Measurements from ENCODE around the gene DOCK3.

- TF ChIP-seq CTCF (IDR thresholded peaks at IDR 0.05) (peak; percentile 26 to 58), POLR2A (IDR thresholded peaks at IDR 0.05) (no peak), POLR2AphosphoS5 (IDR thresholded peaks at IDR 0.05) (no peak), EP300 (IDR thresholded peaks at IDR 0.05) (no peak)
Observed at GRCh38 chr3:51099794-51100535, 425.2 kb downstream of the DOCK3 start.
